ENCODE data around the gene FAM76A.

FAM76A gene

GRCh38 chr1:27811741-27812500 is 86.2 kb downstream of the FAM76A start:
- no peaks in the 10 kb centered on the region for H3K9me3 Mint-ChIP-seq
- DNase-seq (ENCODE audit: low spot score in 2 of 2) = no peak
- peak overlapping the region; percentile 63 for H3K27ac Mint-ChIP-seq
- no peaks in the 10 kb centered on the region for H3K27me3 Mint-ChIP-seq
- H3K4me1 Mint-ChIP-seq = no peaks in the 10 kb centered on the region
- no peak for ATAC-seq (ENCODE audit: low read depth)
- peaks cover 21% of the 10 kb centered on the region for H3K36me3 Mint-ChIP-seq
- no peak overlapping the region for H3K4me3 Mint-ChIP-seq

Measured in memory B cell (primary cell).